ENCODE measurements around the gene SORCS2. TPM values are rescaled to one million over a fixed set of nuclear protein-coding genes. Genes with fewer than 3 reads are reported as not detected.

Gene SORCS2
- polyA plus RNA-seq, 3 donors: 0.46 to 0.55 TPM; not detected in 1

DNA sequence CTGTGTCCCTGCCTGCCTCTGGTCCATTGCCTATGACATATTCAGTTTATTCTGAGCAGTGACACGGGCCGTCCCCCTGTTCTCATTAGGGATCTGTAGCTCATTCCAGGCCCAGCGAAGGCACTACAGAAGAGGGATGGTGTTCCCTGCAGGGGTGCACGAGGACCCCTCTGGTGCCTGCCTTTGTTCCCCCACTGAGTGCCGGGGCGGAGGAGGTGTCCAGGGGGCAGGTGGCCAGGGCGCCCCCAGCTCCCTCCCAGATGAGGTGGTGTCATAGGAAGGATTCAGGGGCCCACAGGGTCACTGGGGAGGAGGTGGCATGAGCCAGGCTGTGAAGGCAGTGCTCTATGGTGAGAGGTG, 61.0 kb downstream of the SORCS2 start:
- no peaks in the 10 kb centered on the region for H3K27me3 ChIP-seq (ENCODE audit: control insufficient read depth in 2 of 2, insufficient read depth in 2 of 2, low read length in 2 of 2)
- no peak overlapping the region for H3K9ac ChIP-seq (ENCODE audit: insufficient read depth, low read length, poor library complexity, severe bottlenecking)
- no peak overlapping the region for H3K27ac Mint-ChIP-seq
- DNase-seq: no peak
- H3K4me1 ChIP-seq (ENCODE audit: control insufficient read depth in 1 of 2, insufficient read depth in 2 of 2, low read length in 2 of 2): no peaks in the 10 kb centered on the region
- TF ChIP-seq, protein P1, sequence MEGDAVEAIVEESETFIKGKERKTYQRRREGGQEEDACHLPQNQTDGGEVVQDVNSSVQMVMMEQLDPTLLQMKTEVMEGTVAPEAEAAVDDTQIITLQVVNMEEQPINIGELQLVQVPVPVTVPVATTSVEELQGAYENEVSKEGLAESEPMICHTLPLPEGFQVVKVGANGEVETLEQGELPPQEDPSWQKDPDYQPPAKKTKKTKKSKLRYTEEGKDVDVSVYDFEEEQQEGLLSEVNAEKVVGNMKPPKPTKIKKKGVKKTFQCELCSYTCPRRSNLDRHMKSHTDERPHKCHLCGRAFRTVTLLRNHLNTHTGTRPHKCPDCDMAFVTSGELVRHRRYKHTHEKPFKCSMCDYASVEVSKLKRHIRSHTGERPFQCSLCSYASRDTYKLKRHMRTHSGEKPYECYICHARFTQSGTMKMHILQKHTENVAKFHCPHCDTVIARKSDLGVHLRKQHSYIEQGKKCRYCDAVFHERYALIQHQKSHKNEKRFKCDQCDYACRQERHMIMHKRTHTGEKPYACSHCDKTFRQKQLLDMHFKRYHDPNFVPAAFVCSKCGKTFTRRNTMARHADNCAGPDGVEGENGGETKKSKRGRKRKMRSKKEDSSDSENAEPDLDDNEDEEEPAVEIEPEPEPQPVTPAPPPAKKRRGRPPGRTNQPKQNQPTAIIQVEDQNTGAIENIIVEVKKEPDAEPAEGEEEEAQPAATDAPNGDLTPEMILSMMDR (IDR thresholded peaks at IDR 0.05): no peak
- H3K36me3 ChIP-seq (replicated peaks in 1 of 2; ENCODE audit: control insufficient read depth in 1 of 2, insufficient read depth in 2 of 2, low read length in 2 of 2): no peaks in the 10 kb centered on the region
- no peaks in the 10 kb centered on the region for H4K20me1 ChIP-seq (ENCODE audit: insufficient read depth, low read length)
- H3K9me3 Mint-ChIP-seq: peaks cover 2 to 11% (median 6%) of the 10 kb centered on the region in 7 donors
- no peak overlapping the region for H3K27ac ChIP-seq (ENCODE audit: low read depth in 1 of 2, low read length in 2 of 2)
- H3K27me3 Mint-ChIP-seq (ENCODE audit: low read depth in 3 of 3): peaks cover 9 to 22% (median 13%) of the 10 kb centered on the region in 3 donors
- H2AFZ ChIP-seq (ENCODE audit: insufficient read depth, low read depth, low read length, poor library complexity, severe bottlenecking): no peak overlapping the region
- H3K4me3 Mint-ChIP-seq: no peak overlapping the region
- H3K4me2 ChIP-seq (replicated peaks; ENCODE audit: extremely low read depth, low read length, poor library complexity, severe bottlenecking): no peak overlapping the region
- H3K36me3 Mint-ChIP-seq: no peaks in the 10 kb centered on the region
- 94% methylated on average over 6 of the region's 7 CpGs for WGBS (ENCODE audit: insufficient coverage)
- peaks cover 0 to 3% of the 10 kb centered on the region in 2 donors for H3K9me3 ChIP-seq (replicated peaks in 1 of 2; ENCODE audit: control insufficient read depth in 1 of 2, insufficient read depth in 1 of 2, low read length in 2 of 2)
- H3K4me1 Mint-ChIP-seq: no peaks in the 10 kb centered on the region
- intact Hi-C loops (cut with micrococcal nuclease): no loop called here
- H3K79me2 ChIP-seq (ENCODE audit: insufficient read depth, low read length): no peaks in the 10 kb centered on the region
- no peak overlapping the region for H3K4me3 ChIP-seq (replicated peaks in 1 of 3; ENCODE audit: low read depth in 2 of 3, low read length in 3 of 3)

DNA sequence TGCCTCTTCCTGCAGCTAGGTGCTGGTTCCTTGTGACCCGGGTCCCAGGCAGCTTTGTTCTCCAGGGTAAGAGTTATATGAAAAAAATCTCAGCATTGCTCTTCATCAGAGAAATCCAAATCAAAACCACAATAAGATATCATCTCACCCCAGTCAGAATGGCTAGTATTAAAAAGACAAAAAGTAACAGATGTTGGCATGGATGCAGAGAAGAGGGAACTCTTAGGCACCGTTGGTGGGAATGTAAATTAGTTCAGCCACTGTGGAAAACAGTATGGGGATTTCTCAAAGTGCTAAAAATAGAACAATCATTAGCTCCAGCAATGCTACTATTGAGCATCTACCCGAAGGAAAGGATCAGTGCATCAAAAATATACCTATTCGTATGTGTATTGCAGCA, 61.5 kb downstream of the SORCS2 start:
- H3K79me2 ChIP-seq (ENCODE audit: insufficient read depth, low read length): no peaks in the 10 kb centered on the region
- H3K4me1 ChIP-seq (ENCODE audit: control insufficient read depth in 1 of 2, insufficient read depth in 2 of 2, low read length in 2 of 2): no peaks in the 10 kb centered on the region
- H3K4me2 ChIP-seq (replicated peaks; ENCODE audit: extremely low read depth, low read length, poor library complexity, severe bottlenecking): no peak overlapping the region
- Mint-ChIP-seq H3K9me3 (peaks cover 2 to 11% (median 4%) of the 10 kb centered on the region in 7 donors), H3K27ac (no peak overlapping the region), H3K4me1 (no peaks in the 10 kb centered on the region), H3K27me3 (ENCODE audit: low read depth in 3 of 3) (peaks cover 9 to 22% (median 13%) of the 10 kb centered on the region in 3 donors), H3K4me3 (no peak overlapping the region), H3K36me3 (no peaks in the 10 kb centered on the region)
- H3K9me3 ChIP-seq (replicated peaks in 1 of 2; ENCODE audit: control insufficient read depth in 1 of 2, insufficient read depth in 1 of 2, low read length in 2 of 2): peaks cover 0 to 3% of the 10 kb centered on the region in 2 donors
- no peaks in the 10 kb centered on the region for H4K20me1 ChIP-seq (ENCODE audit: insufficient read depth, low read length)
- H3K36me3 ChIP-seq (replicated peaks in 1 of 2; ENCODE audit: control insufficient read depth in 1 of 2, insufficient read depth in 2 of 2, low read length in 2 of 2): no peaks in the 10 kb centered on the region
- TF ChIP-seq, protein P1 (IDR thresholded peaks at IDR 0.05): no peak
- no peak overlapping the region for H2AFZ ChIP-seq (ENCODE audit: insufficient read depth, low read depth, low read length, poor library complexity, severe bottlenecking)
- H3K27me3 ChIP-seq (ENCODE audit: control insufficient read depth in 2 of 2, insufficient read depth in 2 of 2, low read length in 2 of 2): no peaks in the 10 kb centered on the region
- intact Hi-C loops (cut with micrococcal nuclease): no loop called here
- no CpG with 5 or more reads among the region's 4 CpGs for WGBS (ENCODE audit: insufficient coverage)
- no peak overlapping the region for H3K4me3 ChIP-seq (replicated peaks in 1 of 3; ENCODE audit: low read depth in 2 of 3, low read length in 3 of 3)
- no peak for DNase-seq
- no peak overlapping the region for H3K27ac ChIP-seq (ENCODE audit: low read depth in 1 of 2, low read length in 2 of 2)
- no peak overlapping the region for H3K9ac ChIP-seq (ENCODE audit: insufficient read depth, low read length, poor library complexity, severe bottlenecking)

All from CD14-positive monocyte (primary cell).